Gastrocnemius medialis (tissue), 4 donors: Measurements from ENCODE around the gene THEMIS2. TPM values are rescaled to one million over a fixed set of nuclear protein-coding genes. Genes with fewer than 3 reads are reported as not detected.

Source experiments
- ATAC-seq, 2 donors: fragments of 150-250 bp; one replicate each; pipeline ENCODE4 v1.9.1; 2016
- DNase-seq, 2 donors: peaks; one replicate each; pipeline ENCODE4 v3.0.0-alpha.2; 2019
- H3K27ac ChIP-seq, 4 donors: fragments of 200-600 bp; sonication (generic); 1 replicate in 1 of 4; 2 replicates in 3 of 4; pipeline ENCODE4 v1.5.1; 2016 to 2018; ENCODE audit warnings: mild to moderate bottlenecking in 2 of 4, moderate library complexity in 1 of 4
- H3K27me3 ChIP-seq, 3 donors: fragments of 200-600 bp; sonication (generic) in 2 of 3; 1 replicate in 1 of 3; 2 replicates in 2 of 3; pipeline versions ENCODE4 v1.5.1 to v1.6.0; 2016 to 2019; ENCODE audit warnings: mild to moderate bottlenecking in 1 of 3, moderate library complexity in 1 of 3
- H3K36me3 ChIP-seq, 2 donors: fragments of 200-600 bp; sonication (generic) in 1 of 2; one replicate each; pipeline ENCODE4 v1.5.1; 2017 to 2018
- H3K4me1 ChIP-seq, 2 donors: fragments of 200-600 bp; sonication (generic) in 1 of 2; one replicate each; pipeline ENCODE4 v1.5.1; 2016 to 2017; ENCODE audit warnings: mild to moderate bottlenecking in 2 of 2
- H3K4me3 ChIP-seq, 4 donors: fragments of 200-600 bp; sonication (generic) in 3 of 4; 1 replicate in 1 of 4; 2 replicates in 3 of 4; pipeline ENCODE4 v1.5.1; 2016 to 2019; ENCODE audit warnings: mild to moderate bottlenecking in 2 of 4
- H3K9me3 ChIP-seq, 3 donors: fragments of 200-600 bp; sonication (generic) in 2 of 3; 1 replicate in 1 of 3; 2 replicates in 2 of 3; pipeline ENCODE4 v1.5.1; 2016 to 2019
- CTCF ChIP-seq, 5 experiments: fragments of 450-650 bp in 3 of 5; fragments of 200-600 bp in 2 of 5; sonication (generic) in 2 of 5; IDR thresholded peaks in 4 of 5; conservative IDR thresholded peaks in 1 of 5; 1 replicate in 4 of 5; 2 replicates in 1 of 5; pipeline ENCODE4 v1.5.1; 2016 to 2019; ENCODE audit warnings: antibody characterized with exemption in 5 of 5, mild to moderate bottlenecking in 3 of 5, moderate library complexity in 3 of 5
- POLR2A ChIP-seq, 2 donors: fragments of 450-650 bp; IDR thresholded peaks; one replicate each; pipeline ENCODE4 v1.6.1; 2017; ENCODE audit warnings: antibody characterized with exemption in 2 of 2, mild to moderate bottlenecking in 2 of 2, moderate library complexity in 2 of 2
- in situ Hi-C, 4 donors: fragments of 200-750 bp; cut with MboI; loops; one replicate each; pipeline versions ENCODE4 v1.15.0 to v1.8.0; 2017; ENCODE audit warnings: low sequenced_read_pairs in 4 of 4
- intact Hi-C: fragments of 100-400 bp; cut with DNase I; formaldehyde crosslinking; loops from one replicate; pipeline ENCODE4 v1.15.1; 2023; ENCODE audit warnings: low total_unique reads
- total RNA-seq, 4 donors: library from RNA; depleted of rRNA; stranded (reverse); fragments of >200 nt; gene quantifications; one replicate each; pipeline versions ENCODE4 v1.1.0 to v1.2.3, GENCODE V29; 2016

The THEMIS2 gene
- total RNA-seq, 4 donors from 2014 or later = 2.3 to 10.8 (median 7.6) TPM

DNA sequence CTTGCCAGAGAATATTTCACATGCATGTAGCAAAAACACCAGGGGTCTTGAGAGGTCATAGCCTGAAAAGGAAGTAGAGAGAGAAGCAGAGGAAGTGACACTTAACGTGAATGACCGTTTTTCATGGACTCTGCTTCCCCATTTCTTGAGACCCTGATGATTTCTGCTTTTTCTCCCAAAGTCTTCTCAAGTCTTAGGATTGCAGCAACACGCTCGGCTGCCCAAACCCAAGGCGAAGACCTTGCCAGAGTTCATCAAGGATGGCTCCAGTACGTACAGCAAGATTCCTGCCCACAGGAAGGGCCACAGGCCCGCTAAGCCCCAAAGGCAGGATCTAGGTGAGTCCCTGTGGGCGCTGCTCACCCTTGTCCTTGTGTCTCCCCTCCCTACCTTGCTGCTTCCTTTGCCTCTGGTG, 12.8 kb downstream of the THEMIS2 start:
- no peaks in the 10 kb centered on the region for H3K27me3 ChIP-seq
- no peaks in the 10 kb centered on the region for H3K36me3 ChIP-seq
- DNase-seq = no peak
- TF ChIP-seq POLR2A (IDR thresholded peaks at IDR 0.05) (no peak), CTCF (IDR thresholded peaks at IDR 0.05 in 4 of 5, conservative IDR thresholded peaks at IDR 0.05 in 1 of 5) (no peak)
- no peaks in the 10 kb centered on the region for H3K4me1 ChIP-seq
- no peaks in the 10 kb centered on the region for H3K9me3 ChIP-seq
- ATAC-seq = peak; percentile 14
- intact Hi-C loops = no loop called here
- H3K4me3 ChIP-seq = no peak overlapping the region
- peak overlapping the region in 3 of 4 donors; percentile 33 to 52 (median 51) for H3K27ac ChIP-seq
- in situ Hi-C loops = no loop called here

GRCh38 chr1:27885621-27886352, 13.4 kb downstream of the THEMIS2 start:
- TF ChIP-seq CTCF (IDR thresholded peaks at IDR 0.05 in 4 of 5, conservative IDR thresholded peaks at IDR 0.05 in 1 of 5) = no peak
- no peak for TF ChIP-seq POLR2A (IDR thresholded peaks at IDR 0.05)
- Histone ChIP-seq H3K27ac (peak overlapping the region; percentile 18 to 52 (median 42)), H3K9me3 (no peaks in the 10 kb centered on the region), H3K4me1 (no peaks in the 10 kb centered on the region), H3K27me3 (no peaks in the 10 kb centered on the region), H3K4me3 (no peak overlapping the region), H3K36me3 (peaks cover 0 to 6% of the 10 kb centered on the region in 2 donors)
- in situ Hi-C loops = no loop called here
- ATAC-seq = no peak
- no peak for DNase-seq
- intact Hi-C loops = no loop called here

GRCh38 chr1:27886353-27886679, 14.0 kb downstream of the THEMIS2 start:
- intact Hi-C loops (no loop called here), in situ Hi-C loops (no loop called here)
- no peak for DNase-seq
- TF ChIP-seq CTCF (IDR thresholded peaks at IDR 0.05 in 4 of 5, conservative IDR thresholded peaks at IDR 0.05 in 1 of 5) (no peak), POLR2A (IDR thresholded peaks at IDR 0.05) (no peak)
- Histone ChIP-seq H3K4me1 (no peaks in the 10 kb centered on the region), H3K27ac (peak overlapping the region in 2 of 4 donors; percentile 18 to 26), H3K4me3 (no peak overlapping the region), H3K27me3 (no peaks in the 10 kb centered on the region), H3K9me3 (no peaks in the 10 kb centered on the region), H3K36me3 (peaks cover 0 to 11% of the 10 kb centered on the region in 2 donors)
- ATAC-seq = no peak

DNA sequence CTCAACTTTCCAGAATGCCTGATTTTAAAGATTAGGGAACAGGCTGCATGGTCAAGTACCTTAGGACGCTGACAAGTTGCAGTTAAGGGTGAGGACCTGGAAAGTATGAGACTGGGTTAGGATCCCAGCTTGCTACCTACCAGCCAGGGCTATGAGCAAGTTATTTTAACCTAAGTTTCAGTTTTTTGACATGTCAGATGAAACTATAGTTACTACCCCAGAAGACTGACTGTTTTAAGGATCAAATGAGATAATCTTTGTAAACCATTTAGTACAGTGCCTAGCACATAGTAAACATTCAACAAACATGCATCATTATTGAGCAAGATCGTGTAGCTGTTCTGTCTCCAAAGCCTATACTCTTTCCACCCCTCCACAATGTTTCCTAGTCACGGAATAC, 14.4 kb downstream of the THEMIS2 start:
- TF ChIP-seq POLR2A (IDR thresholded peaks at IDR 0.05) = no peak
- TF ChIP-seq CTCF (IDR thresholded peaks at IDR 0.05 in 4 of 5, conservative IDR thresholded peaks at IDR 0.05 in 1 of 5) = no peak
- no peak for ATAC-seq
- no peak for DNase-seq
- no peaks in the 10 kb centered on the region for H3K4me1 ChIP-seq
- in situ Hi-C loops = no loop called here
- peaks cover 0 to 15% of the 10 kb centered on the region in 2 donors for H3K36me3 ChIP-seq
- H3K27ac ChIP-seq = peak overlapping the region in 1 of 4 donors; percentile 26
- H3K9me3 ChIP-seq = no peaks in the 10 kb centered on the region
- no peak overlapping the region for H3K4me3 ChIP-seq
- H3K27me3 ChIP-seq = no peaks in the 10 kb centered on the region
- intact Hi-C loops = no loop called here
